Keratinocyte (primary cell): ENCODE measurements around the gene TNNI3. TPM values are rescaled to one million over a fixed set of nuclear protein-coding genes. Genes with fewer than 3 reads are reported as not detected.

Experiments
- DNase-seq: peaks from one replicate; pipeline ENCODE4 v3.0.0-alpha.2; 2011; ENCODE audit warnings: low read depth, missing footprints, low spot score
- FAIRE-seq: peaks from 2 replicates; lab custom pipeline; 2011; peaks lifted over from hg19 to GRCh38; lab: Jason Lieb, UNC
- H2AFZ ChIP-seq: 2 replicates; pipeline ENCODE4 v1.6.0; 2012; ENCODE audit warnings: low read length, control low read depth, inconsistent platforms; ENCODE audit not compliant: control insufficient read depth
- H3K27ac ChIP-seq: 2 replicates; pipeline ENCODE4 v1.5.1; 2011; ENCODE audit warnings: low read length; ENCODE audit not compliant: control insufficient read depth, insufficient read depth
- H3K27me3 ChIP-seq: 3 replicates; pipeline ENCODE4 v1.6.0; 2011; ENCODE audit warnings: low read length; ENCODE audit not compliant: control insufficient read depth, insufficient read depth; ENCODE audit errors: extremely low read depth
- H3K36me3 ChIP-seq, 2 experiments: 2 replicates in 1 of 2; 3 replicates in 1 of 2; pipeline ENCODE4 v1.5.1; 2011; ENCODE audit warnings: low read length in 2 of 2, mild to moderate bottlenecking in 1 of 2; ENCODE audit not compliant: control insufficient read depth in 2 of 2, insufficient read depth in 2 of 2; ENCODE audit errors: extremely low read depth in 1 of 2
- H3K4me1 ChIP-seq: 3 replicates; pipeline ENCODE4 v1.5.1; 2011; ENCODE audit warnings: low read length; ENCODE audit not compliant: control insufficient read depth, insufficient read depth; ENCODE audit errors: extremely low read depth
- H3K4me2 ChIP-seq: 3 replicates; pipeline ENCODE4 v1.6.0; 2011; ENCODE audit warnings: low read depth, low read length; ENCODE audit not compliant: control insufficient read depth, insufficient read depth; ENCODE audit errors: extremely low read depth
- H3K4me3 ChIP-seq, 3 experiments: fragments of 200-600 bp in 1 of 3; sonication (generic) in 1 of 3; 2 replicates in 2 of 3; 3 replicates in 1 of 3; pipeline ENCODE4 v1.5.1; 2011 to 2016; ENCODE audit warnings: low read length in 3 of 3, mild to moderate bottlenecking in 3 of 3, control low read depth in 2 of 3, inconsistent platforms in 1 of 3, low read depth in 1 of 3, mixed read lengths in 1 of 3, mixed run types in 1 of 3, moderate library complexity in 1 of 3; ENCODE audit not compliant: control insufficient read depth in 2 of 3, insufficient read depth in 2 of 3; ENCODE audit errors: extremely low read depth in 1 of 3
- H3K79me2 ChIP-seq: 2 replicates; pipeline ENCODE4 v1.6.0; 2012; ENCODE audit warnings: low read length; ENCODE audit not compliant: control insufficient read depth, insufficient read depth
- H3K9ac ChIP-seq: 3 replicates; pipeline ENCODE4 v1.6.0; 2011; ENCODE audit warnings: low read length; ENCODE audit not compliant: control insufficient read depth, insufficient read depth; ENCODE audit errors: extremely low read depth
- H3K9me1 ChIP-seq: 3 replicates; pipeline ENCODE4 v1.6.0; 2011; ENCODE audit warnings: low read length; ENCODE audit not compliant: control insufficient read depth, insufficient read depth; ENCODE audit errors: extremely low read depth
- H3K9me3 ChIP-seq: 2 replicates; pipeline ENCODE4 v1.5.1; 2012; ENCODE audit warnings: low read depth, low read length; ENCODE audit not compliant: control insufficient read depth
- H4K20me1 ChIP-seq: 3 replicates; pipeline ENCODE4 v1.6.0; 2011; ENCODE audit warnings: low read length; ENCODE audit not compliant: control insufficient read depth, insufficient read depth; ENCODE audit errors: extremely low read depth
- CTCF ChIP-seq, 3 experiments: IDR thresholded peaks in 1 of 3; conservative IDR thresholded peaks in 1 of 3; optimal IDR thresholded peaks in 1 of 3; 2 replicates in 2 of 3; 3 replicates in 1 of 3; pipeline versions ENCODE3 to v1.5.1; 2011; ENCODE audit warnings: low read length in 3 of 3, mild to moderate bottlenecking in 3 of 3, moderate library complexity in 2 of 3, control low read depth in 1 of 3, inconsistent platforms in 1 of 3; ENCODE audit not compliant: insufficient read depth in 2 of 3; ENCODE audit errors: extremely low read depth in 1 of 3
- EZH2 ChIP-seq: IDR thresholded peaks from one replicate; pipeline ENCODE4 v1.6.1; 2012; ENCODE audit warnings: inconsistent platforms, mild to moderate bottlenecking, low read length, moderate library complexity
- dilution Hi-C: fragments of 300-500 bp; cut with MboI; formaldehyde crosslinking; loops from one replicate; pipeline ENCODE4 v1.7.0; 2020; ENCODE audit warnings: low sequenced_read_pairs; ENCODE audit not compliant: extremely low pct_ligation_motif_present
- polyA plus RNA-seq, 5 experiments: library from polyadenylated mRNA; depleted of rRNA in 3 of 5; stranded (reverse) in 3 of 5; stranded (forward) in 1 of 5; unstranded in 1 of 5; fragments of >200 nt; gene quantifications; 1 replicate in 1 of 5; 2 replicates in 3 of 5; 3 replicates in 1 of 5; pipeline versions ENCODE4 v1.2.1 to v1.2.3, GENCODE V29; 2011 to 2012; ENCODE audit warnings: missing spikeins in 2 of 5, low read depth in 1 of 5, low replicate concordance in 1 of 5

The TNNI3 gene
- polyA plus RNA-seq, 1 donor (not counting 4 experiments of a cell fraction or from before 2014, with no cell fraction given) = 4.1 TPM

GRCh38 chr19:55149078-55150003 lies 8.2 kb downstream of the TNNI3 start, which contains the start of gene TNNT1:
Gene TNNT1 (minus strand): TSS chr19:55149206. CDS start chr19:55147157, 2,049 bp downstream.
- no peak within 1 kb of the TSS for H2AFZ ChIP-seq
- no peak within 1 kb of the TSS for H3K4me3 ChIP-seq
- TF ChIP-seq CTCF (optimal IDR thresholded peaks at IDR 0.05 in 1 of 3, IDR thresholded peaks at IDR 0.05 in 1 of 3, conservative IDR thresholded peaks at IDR 0.05 in 1 of 3; ENCODE audit: extremely low read depth in 1 of 3, insufficient read depth in 2 of 3, low read length in 3 of 3) = no peak
- no peak for TF ChIP-seq EZH2
- H3K27me3 ChIP-seq = no peaks in the 10 kb centered on the region
- no peaks in the 10 kb centered on the region for H3K79me2 ChIP-seq
- peaks cover 2% of the 10 kb centered on the region for H3K4me1 ChIP-seq
- H4K20me1 ChIP-seq = no peaks in the 10 kb centered on the region
- no peak within 1 kb of the TSS for H3K9ac ChIP-seq
- H3K4me2 ChIP-seq = no peak within 1 kb of the TSS
- H3K27ac ChIP-seq = no peak within 1 kb of the TSS
- DNase-seq = no peak
- H3K9me1 ChIP-seq = no peaks in the 10 kb centered on the region
- FAIRE-seq = no peak
- no peaks in the 10 kb centered on the region for H3K36me3 ChIP-seq
- dilution Hi-C loops = no loop called here
- no peaks in the 10 kb centered on the region for H3K9me3 ChIP-seq

DNA sequence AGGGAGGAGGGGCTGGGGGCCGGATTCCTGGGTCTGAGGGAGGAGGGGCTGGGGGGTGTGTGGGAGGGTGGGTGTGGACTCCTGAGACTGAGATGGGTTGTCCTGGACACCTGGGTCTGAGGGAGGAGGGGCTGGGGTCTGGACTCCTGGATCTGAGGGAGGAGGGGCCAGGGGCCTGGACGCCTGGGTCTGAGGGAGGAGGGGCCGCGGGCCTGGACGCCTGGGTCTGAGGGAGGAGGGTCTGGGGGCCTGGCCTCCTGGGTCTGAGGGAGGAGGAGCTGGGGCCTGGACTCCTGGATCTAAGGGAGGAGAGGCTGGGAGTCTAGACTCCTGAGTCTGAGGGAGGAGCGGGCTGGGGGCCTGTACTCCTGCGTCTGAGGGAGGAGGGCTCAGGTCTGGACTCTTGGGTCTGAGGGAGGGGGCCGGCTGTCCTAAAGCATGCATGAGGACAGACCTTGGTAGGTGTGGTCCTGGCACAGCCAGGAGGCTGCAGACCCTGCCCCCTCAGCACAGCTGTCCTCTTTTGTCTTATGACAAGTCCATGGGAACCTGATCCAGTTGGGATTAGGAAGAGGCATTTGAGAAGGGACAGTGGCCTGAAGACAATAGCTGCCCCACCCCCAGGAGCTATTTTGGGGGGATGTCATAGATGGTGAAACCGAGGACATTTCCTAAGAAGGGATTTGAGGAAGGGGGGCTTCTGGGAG lies 9.8 kb downstream of the TNNI3 start:
- Histone ChIP-seq H4K20me1 (no peaks in the 10 kb centered on the region), H3K4me3 (no peak overlapping the region), H3K9me3 (no peaks in the 10 kb centered on the region), H3K27ac (no peak overlapping the region), H3K4me1 (peaks cover 2% of the 10 kb centered on the region), H3K36me3 (no peaks in the 10 kb centered on the region), H3K9me1 (no peaks in the 10 kb centered on the region), H3K79me2 (no peaks in the 10 kb centered on the region), H2AFZ (no peak overlapping the region), H3K27me3 (no peaks in the 10 kb centered on the region), H3K4me2 (no peak overlapping the region), H3K9ac (no peak overlapping the region)
- no peak for DNase-seq
- FAIRE-seq = no peak
- no peak for TF ChIP-seq CTCF (optimal IDR thresholded peaks at IDR 0.05 in 1 of 3, IDR thresholded peaks at IDR 0.05 in 1 of 3, conservative IDR thresholded peaks at IDR 0.05 in 1 of 3; ENCODE audit: extremely low read depth in 1 of 3, insufficient read depth in 2 of 3, low read length in 3 of 3)
- no peak for TF ChIP-seq EZH2
- dilution Hi-C loops = no loop called here
